Hippocampal formation (tissue), 2 donors: Measurements from ENCODE around the gene KBTBD2.
"Not testable (repeated sequence)": the region's sequence is repeated elsewhere in the genome, so short reads cannot be mapped to it uniquely, and the experiment has no call there.

Experiments used
- DNase-seq, 2 donors: peaks; one replicate each; lab custom pipeline; 2025; lab: John Stamatoyannopoulos, UW

The KBTBD2 gene

GRCh38 chr7:32893207-32893524 lies 1.6 kb upstream of the KBTBD2 start:
- DNase-seq = no peak

GRCh38 chr7:32892521-32893206 lies 1.1 kb upstream of the KBTBD2 start:
- peak; percentile 51 to 64 for DNase-seq

GRCh38 chr7:32891800-32892520 lies 400 bp upstream of the KBTBD2 start:
- peak; percentile 91 to 94 for DNase-seq

- no peak for DNase-seq
Measured at GRCh38 chr7:32890793-32891042, 842 bp downstream of the KBTBD2 start.

- DNase-seq = peak; percentile 10 to 58
Measured at GRCh38 chr7:32890010-32890792, 1.4 kb downstream of the KBTBD2 start.

GRCh38 chr7:32888505-32888904 lies 3.1 kb downstream of the KBTBD2 start:
- no peak for DNase-seq

GRCh38 chr7:32887395-32887794 lies 4.2 kb downstream of the KBTBD2 start:
- no peak for DNase-seq

- no peak for DNase-seq
Measured at GRCh38 chr7:32881074-32881982, 10.2 kb downstream of the KBTBD2 start.

GRCh38 chr7:32879460-32879859 lies 12.1 kb downstream of the KBTBD2 start:
- DNase-seq = no peak

- DNase-seq = not testable (repeated sequence)
Measured at GRCh38 chr7:32878023-32878422, 13.5 kb downstream of the KBTBD2 start.

- no peak for DNase-seq
Measured at GRCh38 chr7:32872421-32872820, 19.1 kb downstream of the KBTBD2 start.

GRCh38 chr7:32871624-32872371 lies 19.8 kb downstream of the KBTBD2 start:
- DNase-seq = no peak

- DNase-seq = no peak
Measured at GRCh38 chr7:32870298-32870697, 21.3 kb downstream of the KBTBD2 start.

- DNase-seq = no peak
Measured at GRCh38 chr7:32869716-32870115, 21.8 kb downstream of the KBTBD2 start.

- no peak for DNase-seq
Measured at GRCh38 chr7:32868116-32868515, 23.4 kb downstream of the KBTBD2 start.

- DNase-seq = no peak
Measured at GRCh38 chr7:32865448-32866030, 26.0 kb downstream of the KBTBD2 start.

- not testable (repeated sequence) for DNase-seq
Measured at GRCh38 chr7:32863872-32864271, 27.7 kb downstream of the KBTBD2 start.

- DNase-seq = no peak
Measured at GRCh38 chr7:32860090-32860489, 31.5 kb downstream of the KBTBD2 start.

- DNase-seq = no peak
Measured at GRCh38 chr7:32858648-32859047, 32.9 kb downstream of the KBTBD2 start.

- DNase-seq = not testable (repeated sequence)
Measured at GRCh38 chr7:32857063-32857462, 34.5 kb downstream of the KBTBD2 start.
